Heart left ventricle (tissue), 13 donors: ENCODE results near the gene MSH3.

Experiments
- CTCF ChIP-seq, 12 donors: fragments of 200-600 bp; sonication (generic) in 4 of 12; IDR thresholded peaks; one replicate each; pipeline versions ENCODE4 v1.5.0 to v1.8.0; 2018 to 2022; ENCODE audit warnings: antibody characterized with exemption in 12 of 12, mild to moderate bottlenecking in 5 of 12
- POLR2A ChIP-seq, 2 donors: fragments of 450-650 bp; IDR thresholded peaks; one replicate each; pipeline ENCODE4 v1.6.1; 2017; ENCODE audit warnings: antibody characterized with exemption in 2 of 2, mild to moderate bottlenecking in 2 of 2, moderate library complexity in 2 of 2
- donor health status: ischemic (EF 13 %, LVEDD 7.1; RV severe dilation, severe dysfunction).
- donor health status: DM: no; HTN: yes; CAD: no.
- donor health status: DM: no; HTN: no; CAD: no.
- donor health status: ischemic (EF 25% LVEDD 6.9; RV normal size, moderate dysfunction).
- donor health status: ischemic (EF 25% LVEDD 5.7; RV mildly dilated, moderate dysfunction).
- donor health status: ischemic (EF 35%, LVEDD 5.7; RV mildly dilated, moderate dysfunction).
- donor health status: nonischemic (EF 11% LVEDD 7.7; RV severe dilation, severe dysfunction).
- donor health status: DM: yes; HTN: yes; CAD: no.
- donor health status: PGD.
- donor health status: ischemic (EF 29% LVEDD 5.4; RV normal size, mild dysfunction).
- donor health status: nonischemic (EF 23%, LVEDD 6.1; RV moderate dilation, normal function).

DNA sequence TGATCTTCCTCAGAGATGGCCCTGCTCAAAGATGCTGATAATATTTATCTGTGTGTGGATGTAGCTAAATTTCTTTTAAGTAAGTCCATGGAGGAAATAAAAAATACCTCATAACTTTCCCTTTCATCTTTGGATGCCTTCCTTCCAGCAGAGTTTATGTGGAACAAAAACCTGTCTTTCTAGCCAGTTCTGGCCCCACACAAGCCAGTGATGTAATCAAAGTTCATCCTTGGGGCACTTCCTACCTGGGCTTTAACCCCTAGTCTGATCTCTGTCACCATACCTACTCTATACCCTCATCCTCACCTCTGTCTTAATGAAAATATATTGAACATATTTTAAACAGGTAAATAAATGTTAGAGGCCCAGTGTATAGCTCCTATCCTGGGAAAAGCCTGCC, 265.9 kb downstream of the MSH3 start:
- TF ChIP-seq POLR2A (IDR thresholded peaks at IDR 0.05) (no peak), CTCF (IDR thresholded peaks at IDR 0.05) (no peak)
